ENCODE measurements around the gene CORO7.
"Not testable (repeated sequence)": the region's sequence is repeated elsewhere in the genome, so short reads cannot be mapped to it uniquely, and the experiment has no call there.

Gene CORO7

DNA sequence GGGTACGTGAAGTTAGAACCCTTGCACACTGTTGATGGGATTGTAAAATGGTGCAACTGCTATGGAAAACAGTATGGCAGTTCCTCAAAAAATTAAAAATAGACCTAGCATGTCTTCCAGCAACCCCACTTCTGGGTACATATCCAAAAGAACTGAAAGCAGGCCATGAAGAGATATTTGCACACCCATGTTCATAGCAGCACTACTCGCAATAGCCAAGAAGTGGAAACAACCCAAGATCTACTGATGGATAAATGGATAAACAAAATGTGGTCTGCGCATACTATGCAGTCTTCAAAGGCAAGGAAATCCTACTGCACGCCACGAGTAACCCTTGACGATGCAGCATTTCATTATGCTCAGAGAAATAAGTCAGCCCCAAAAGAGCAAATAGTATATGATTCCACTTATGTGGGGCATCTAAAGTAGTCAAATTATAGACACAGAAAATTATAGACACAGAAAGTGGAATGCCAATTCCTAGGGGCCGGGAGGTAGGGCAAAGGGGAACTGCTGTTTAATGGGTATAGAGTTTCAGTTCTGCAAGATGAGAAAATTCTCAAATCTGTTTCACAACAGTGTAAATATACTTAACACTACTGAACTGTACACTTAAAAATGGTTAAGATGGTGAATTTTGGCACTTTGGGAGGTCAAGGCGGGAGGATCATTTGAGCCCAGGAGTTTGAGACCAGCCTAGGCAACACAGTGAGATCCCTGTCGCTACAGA, 17.2 kb downstream of the CORO7 start:
- DNase-seq = no peak

GRCh38 chr16:4395055-4395726, 21.2 kb downstream of the CORO7 start:
- no peak for DNase-seq

GRCh38 chr16:4393850-4394249, 22.5 kb downstream of the CORO7 start:
- not testable (repeated sequence) for DNase-seq

- no peak for DNase-seq
Measured at GRCh38 chr16:4393240-4393600, 23.2 kb downstream of the CORO7 start.

DNA sequence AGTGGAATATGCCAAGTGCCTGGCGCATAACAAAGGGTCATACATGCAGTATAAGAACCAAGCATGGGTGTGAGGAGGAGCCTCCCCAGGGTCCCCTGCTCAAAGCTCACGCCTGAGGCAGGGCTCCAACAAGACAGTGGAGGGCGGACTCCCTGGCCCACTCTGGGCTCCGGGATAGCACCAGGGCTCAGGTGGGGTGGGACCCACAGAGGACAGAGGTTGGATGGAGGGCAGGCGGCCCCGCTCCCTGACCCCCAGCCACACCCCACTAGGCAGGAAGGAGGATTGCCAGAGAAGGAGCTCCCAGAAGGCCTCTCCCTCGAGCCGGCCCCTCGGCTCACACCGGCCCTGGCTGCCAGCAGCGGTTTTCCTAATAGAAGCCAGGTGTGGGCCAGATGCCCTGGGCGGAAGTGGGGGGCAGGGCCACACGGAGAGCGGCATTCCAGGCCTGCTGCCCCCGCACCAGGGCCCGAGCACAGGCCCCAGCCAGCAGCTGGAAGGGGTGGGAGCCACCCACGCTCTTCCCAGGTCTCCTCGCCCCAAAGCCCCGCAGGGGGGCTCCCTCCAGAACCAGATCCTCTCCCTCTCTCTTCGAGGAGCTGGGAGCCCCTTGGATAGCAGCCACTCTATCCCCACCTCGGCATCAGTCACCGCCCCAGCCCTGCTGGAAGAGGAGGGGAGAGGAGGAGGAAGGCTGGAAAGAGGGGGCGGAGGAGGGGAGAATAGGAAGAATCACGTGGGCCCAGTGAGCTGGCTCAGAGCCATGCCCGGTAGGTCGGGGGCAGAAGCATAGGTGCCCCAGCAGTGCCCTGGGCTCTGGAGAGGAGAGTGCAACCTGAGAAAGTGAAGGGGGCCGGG, 23.8 kb downstream of the CORO7 start:
- no peak for DNase-seq

DNA sequence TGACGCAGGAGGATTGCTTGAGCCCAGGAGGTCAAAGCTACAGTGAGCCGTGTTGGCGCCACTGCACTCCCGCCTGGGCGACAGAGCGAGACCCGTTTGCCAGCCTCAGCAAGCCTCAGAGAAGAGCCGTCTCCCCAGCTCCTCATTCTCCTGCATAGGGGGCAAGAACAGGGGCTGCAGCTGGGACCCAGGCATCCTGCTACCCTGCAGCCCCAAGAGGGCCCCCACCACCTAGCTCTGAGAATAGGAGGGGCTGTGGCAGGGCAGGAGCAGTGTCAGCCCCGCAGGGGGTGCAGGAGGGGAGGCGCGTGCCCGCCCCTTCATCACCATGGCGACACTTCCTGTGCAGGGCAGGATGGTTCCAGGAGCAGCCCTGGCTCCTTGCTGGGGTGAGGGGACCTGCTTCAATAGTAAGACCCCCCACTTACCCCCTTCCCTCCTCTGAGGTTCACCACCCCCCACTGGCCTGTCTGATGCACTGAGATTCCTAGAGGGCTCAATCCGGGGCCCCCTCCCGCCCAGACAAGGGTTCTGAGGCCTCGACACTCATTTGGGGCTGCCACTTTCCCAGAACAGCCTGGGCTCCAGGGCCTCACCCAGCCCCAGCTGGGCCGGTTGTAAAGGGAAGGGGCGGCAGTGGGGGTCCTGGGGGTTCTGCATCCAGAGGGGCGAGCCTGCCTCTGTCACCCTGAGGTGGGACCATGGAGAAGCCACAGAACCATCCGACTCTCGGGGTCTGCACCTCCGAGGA, 24.6 kb downstream of the CORO7 start:
- DNase-seq = no peak

DNA sequence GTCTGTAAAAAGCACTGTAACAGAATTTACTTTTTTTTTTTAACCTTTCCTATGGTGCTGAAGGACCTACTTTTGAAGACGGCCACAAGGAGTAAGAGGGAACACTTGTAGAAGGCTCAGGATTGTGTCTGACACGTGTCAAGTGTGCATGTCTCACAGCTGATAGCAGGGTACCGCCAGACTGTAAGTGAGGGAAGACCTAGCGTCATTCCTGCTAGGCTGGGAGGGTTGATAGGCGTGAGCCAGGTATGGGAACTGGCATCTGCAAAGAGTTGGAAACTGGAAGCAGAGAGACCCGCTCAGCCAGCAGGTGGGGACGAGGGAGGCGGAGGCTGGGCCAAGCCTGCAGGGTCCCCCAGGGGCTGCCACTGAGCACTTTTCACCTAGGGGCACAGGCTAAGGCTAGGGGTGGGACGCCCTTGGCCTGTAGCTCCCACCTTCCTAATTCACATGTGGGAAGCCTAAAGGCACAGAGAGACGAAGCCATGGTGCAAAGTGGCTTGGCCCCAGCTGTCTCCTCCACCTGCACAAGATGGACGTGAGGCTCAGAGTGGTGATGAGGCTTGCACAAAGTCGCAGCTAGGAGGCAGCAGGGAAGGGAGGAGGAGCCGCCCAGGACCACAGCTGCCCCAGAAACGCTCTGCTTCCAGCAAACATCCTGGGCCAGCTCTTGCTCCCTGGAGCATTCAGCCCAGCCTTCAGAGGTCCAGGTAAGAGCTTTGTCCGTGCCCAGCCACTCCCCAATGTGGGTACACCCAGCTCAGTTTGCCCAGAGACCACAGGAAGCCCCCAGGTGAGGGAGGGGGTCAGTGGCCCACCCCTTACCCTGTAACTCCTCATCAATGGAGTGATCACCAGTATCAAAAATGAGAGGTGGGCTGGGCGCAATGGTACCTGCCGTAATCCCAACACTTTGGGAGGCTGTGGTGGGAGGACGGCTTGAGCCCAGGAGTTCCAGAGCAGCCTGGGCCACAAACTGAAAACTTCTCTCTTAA, 25.8 kb downstream of the CORO7 start:
- no peak for DNase-seq

GRCh38 chr16:4389051-4389955, 27.1 kb downstream of the CORO7 start:
- DNase-seq = no peak

- no peak for DNase-seq
Measured at GRCh38 chr16:4388271-4389021, 27.9 kb downstream of the CORO7 start.

GRCh38 chr16:4387781-4388180, 28.6 kb downstream of the CORO7 start:
- no peak for DNase-seq

GRCh38 chr16:4386951-4387565, 29.3 kb downstream of the CORO7 start:
- no peak for DNase-seq

DNA sequence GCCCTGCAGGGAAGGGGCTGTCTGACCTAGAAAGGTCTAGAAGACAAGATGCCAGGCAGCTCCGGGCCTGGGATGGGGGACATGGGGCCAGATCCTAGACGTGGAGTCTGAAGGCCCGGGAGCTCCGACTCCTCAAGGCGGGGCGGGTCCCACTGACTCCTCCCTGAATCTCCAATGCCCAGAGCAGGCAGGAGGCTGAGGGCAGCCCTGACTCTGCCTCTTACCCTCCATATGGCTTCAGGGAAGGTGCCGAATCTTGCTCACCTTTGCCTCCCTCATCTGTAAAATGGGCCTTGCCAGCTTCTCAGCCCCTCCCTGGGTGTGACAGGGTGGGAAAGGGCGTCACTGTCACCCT, 30.0 kb downstream of the CORO7 start:
- DNase-seq = no peak

DNA sequence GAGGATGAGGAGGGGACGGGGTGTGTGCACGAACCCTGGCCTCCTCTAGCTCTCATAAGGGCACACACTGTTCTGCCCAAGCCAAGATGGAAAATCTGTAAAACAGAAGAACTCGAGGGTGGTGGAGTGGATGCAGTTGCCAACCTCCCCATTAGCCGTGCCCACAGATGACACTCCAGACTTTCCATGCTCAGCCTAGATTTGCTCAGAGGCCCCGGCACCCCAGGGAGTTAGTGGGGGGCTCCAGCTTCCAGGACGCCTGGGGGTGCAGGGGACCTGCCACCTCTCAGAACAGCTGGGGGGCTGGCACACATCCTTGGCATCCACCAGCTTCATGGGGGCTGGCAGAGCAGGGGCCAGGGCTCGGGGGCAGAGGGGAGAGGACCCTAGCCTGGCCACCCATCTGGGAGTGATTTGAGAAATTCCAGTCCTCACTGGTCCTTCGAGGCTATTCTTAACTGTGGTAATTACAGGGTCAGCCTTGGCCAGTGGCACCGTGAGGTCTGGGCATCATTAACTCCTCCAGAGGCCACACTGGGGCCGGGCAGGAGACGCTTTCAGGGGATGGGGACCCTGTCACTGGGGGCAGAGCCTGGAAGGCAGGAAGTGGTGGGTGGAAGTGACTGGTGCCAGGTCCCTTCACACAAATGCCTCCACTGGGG, 30.5 kb downstream of the CORO7 start:
- DNase-seq = no peak

GRCh38 chr16:4385066-4385788, 31.2 kb downstream of the CORO7 start:
- no peak for DNase-seq

GRCh38 chr16:4384509-4384942, 31.9 kb downstream of the CORO7 start:
- no peak for DNase-seq

DNA sequence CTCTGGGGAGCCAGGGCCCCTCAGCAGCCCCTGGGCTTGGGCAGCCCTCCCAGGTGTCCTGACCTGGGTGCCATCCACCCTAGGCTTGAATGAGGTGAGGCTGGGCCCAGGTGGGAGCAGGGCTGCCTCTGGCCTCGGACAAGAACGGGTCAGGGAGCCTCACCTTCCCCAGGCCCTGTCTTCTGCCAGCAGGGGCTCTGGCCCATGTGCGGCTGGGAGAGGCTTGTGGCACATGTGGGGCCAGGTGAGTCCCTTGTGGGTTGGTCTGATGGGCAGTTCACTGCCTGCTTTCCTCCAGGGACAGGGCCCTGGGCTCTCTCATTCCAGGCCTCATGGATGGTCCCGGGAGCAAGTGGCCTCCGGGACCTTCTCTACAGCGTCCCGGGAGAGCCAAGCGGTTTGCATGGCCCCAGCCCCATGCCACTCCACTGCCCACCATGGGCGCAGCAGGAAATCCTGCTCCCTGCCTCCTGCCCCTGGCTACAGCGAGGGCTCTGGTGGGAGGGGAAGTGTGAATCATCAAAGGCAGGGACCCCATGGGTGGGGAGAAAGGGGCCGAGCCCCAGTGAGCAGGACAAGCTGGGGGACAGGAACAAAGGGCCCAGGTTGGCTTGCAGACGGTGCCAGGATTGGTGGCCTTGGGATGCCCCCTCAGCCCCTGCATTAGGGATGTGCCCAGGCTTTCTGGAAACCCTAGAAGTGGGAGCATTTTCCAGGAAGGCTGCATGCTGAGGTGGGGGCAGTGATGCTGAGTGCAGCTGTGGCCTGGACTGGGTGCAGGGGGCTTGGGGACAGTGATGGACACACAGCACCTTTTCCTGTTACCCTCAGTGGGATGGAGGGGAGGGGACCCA, 32.6 kb downstream of the CORO7 start:
- no peak for DNase-seq

GRCh38 chr16:4382795-4383357, 33.5 kb downstream of the CORO7 start:
- DNase-seq = no peak

Measured in CD4-positive, alpha-beta T cell treated with Interleukin-1 beta for 1 hour (primary cell).